ENCODE data around the gene SFXN2.
A peak's percentile ranks its signal among the peaks of the same experiment; 100 is the strongest.
"Not testable (repeated sequence)": the region's sequence is repeated elsewhere in the genome, so short reads cannot be mapped to it uniquely, and the experiment has no call there.

Gene SFXN2

DNA sequence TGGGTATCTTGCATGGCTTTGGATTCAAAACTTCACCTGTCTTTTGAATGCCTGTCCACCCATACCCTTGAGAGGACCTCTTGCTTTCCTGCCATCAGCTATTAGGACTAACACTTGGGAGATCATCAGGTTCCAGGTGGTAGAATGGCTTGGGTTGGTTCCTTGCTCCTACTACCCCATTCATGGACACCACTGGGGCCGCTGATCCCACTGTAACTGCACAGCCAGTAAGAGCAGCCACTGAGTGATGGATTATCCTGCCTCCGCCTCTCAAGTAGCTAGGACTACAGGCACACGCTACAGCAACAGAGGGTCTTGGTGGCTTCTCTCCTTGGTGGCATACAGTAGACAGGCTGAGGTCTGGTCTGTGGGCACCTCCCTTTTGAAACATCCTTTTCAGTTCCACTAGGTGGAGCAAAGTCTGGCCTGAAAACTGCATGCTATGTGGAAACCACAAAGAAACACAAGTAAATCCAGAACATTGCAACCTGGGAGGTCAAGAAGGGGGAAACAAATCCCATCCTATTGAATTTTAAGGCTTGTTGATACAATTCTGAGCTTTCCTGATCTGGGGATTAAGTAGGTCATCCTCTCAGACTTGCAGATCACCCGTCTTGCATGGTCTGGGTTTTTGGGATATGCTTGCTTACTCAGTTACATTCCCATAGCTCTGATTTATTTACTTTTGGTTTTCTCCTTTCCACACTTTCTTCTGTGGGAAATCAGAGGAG, 38.7 kb downstream of the SFXN2 start:
- no peak for DNase-seq (ENCODE audit: low read depth in 2 of 2)

GRCh38 chr10:102753718-102754117, 39.3 kb downstream of the SFXN2 start:
- no peak for DNase-seq (ENCODE audit: low read depth in 2 of 2)

DNA sequence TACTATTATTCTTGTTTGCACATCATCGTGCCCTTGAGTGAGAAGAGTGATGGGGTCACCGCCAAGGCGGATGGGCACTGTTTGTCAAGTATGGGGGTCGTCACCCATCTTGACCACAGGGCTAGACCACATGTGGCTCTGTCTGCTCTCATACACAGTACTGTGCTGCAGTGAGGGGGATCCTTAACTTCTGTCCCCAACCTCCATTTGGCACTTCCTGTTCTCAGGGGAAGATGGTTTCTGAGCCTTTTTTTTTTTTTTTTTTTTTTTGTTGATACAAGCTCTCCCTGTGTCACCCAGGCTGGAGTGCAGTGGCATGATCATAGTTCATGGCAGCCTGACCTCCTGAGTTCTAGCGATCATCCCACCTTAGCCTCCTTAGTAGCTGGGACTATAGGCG, 42.9 kb downstream of the SFXN2 start:
- no peak for DNase-seq (ENCODE audit: low read depth in 2 of 2)

DNA sequence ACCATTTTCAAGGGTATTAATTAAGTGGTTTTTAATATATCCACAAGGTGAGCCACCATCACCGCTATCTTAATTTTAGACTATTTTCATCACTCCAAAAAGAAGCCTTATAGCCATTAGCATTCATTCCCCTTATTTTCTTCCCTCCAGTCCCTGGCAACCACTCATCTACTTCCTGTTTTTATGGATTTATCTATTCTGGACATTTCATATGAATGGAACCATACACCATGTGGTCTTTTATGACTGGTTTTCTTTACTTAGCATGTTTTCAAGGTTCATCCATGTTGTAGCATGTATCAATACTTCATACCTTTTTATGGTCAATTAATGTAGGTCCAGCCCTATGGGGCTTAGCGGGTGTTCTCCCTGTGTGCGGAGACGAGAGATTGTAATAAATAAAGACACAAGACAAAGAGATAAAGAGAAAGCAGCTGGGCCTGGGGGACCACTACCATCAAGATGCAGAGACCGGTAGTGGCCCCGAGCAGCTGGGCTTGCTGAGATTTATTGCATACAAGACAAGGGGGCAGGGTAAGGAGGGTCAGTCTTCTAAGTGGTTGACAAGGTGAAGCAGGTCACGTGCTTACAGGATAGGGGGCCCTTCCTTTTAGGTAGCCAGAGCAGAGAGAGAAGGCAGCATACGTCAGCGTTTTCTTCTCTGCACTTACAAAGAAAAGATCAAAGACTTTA, 44.0 kb downstream of the SFXN2 start:
- no peak for DNase-seq (ENCODE audit: low read depth in 2 of 2)

- DNase-seq (ENCODE audit: low read depth in 2 of 2): not testable (repeated sequence)
Observed at GRCh38 chr10:102758933-102759262, 44.5 kb downstream of the SFXN2 start.

- no peak for DNase-seq (ENCODE audit: low read depth in 2 of 2)
Observed at GRCh38 chr10:102759497-102760210, 45.2 kb downstream of the SFXN2 start.

GRCh38 chr10:102761981-102762380, 47.5 kb downstream of the SFXN2 start:
- DNase-seq (ENCODE audit: low read depth in 2 of 2): no peak

- no peak for DNase-seq (ENCODE audit: low read depth in 2 of 2)
Observed at GRCh38 chr10:102762401-102763015, 48.1 kb downstream of the SFXN2 start.

GRCh38 chr10:102763037-102763607, 48.7 kb downstream of the SFXN2 start:
- DNase-seq (ENCODE audit: low read depth in 2 of 2): no peak

GRCh38 chr10:102764470-102765161, 50.2 kb downstream of the SFXN2 start:
- peak in 1 of 2 donors; percentile 8 for DNase-seq (ENCODE audit: low read depth in 2 of 2)

GRCh38 chr10:102765336-102765735, 50.9 kb downstream of the SFXN2 start:
- no peak for DNase-seq (ENCODE audit: low read depth in 2 of 2)

DNA sequence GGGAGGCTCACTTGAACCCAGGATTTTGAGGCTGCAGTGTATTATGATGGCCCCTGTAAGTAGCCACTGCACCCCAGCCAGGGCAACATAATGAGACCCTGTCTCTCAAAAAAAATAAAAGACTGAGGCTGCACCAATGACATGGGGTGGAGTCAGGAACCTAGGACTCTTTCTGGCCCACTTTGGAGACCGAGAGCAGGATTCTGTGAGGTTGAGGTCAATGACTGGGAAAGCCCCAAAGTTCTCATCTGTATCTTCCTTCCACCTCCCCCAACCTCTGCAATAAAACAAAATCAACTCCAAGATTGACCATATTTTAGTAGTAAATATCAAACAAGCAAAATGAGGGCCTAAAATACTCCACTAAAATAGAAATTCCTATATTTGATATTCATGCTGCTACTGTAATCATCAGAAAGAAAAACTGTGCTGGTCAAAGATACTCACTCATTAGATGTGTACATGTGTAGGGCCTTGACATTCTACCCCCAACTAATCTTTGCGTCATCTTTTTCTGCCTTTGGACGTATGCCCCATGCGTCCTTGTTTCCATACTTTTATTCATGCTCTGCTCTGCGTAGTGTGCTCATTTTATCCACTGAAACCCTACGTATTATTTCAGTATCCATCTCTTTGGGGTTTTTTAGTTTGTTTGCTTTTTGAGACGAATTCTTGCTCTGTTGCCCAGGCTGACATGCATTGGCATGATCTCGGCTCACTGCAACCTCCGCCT, 53.2 kb downstream of the SFXN2 start:
- no peak for DNase-seq (ENCODE audit: low read depth in 2 of 2)

GRCh38 chr10:102769375-102770107, 55.1 kb downstream of the SFXN2 start:
- DNase-seq (ENCODE audit: low read depth in 2 of 2): no peak

DNA sequence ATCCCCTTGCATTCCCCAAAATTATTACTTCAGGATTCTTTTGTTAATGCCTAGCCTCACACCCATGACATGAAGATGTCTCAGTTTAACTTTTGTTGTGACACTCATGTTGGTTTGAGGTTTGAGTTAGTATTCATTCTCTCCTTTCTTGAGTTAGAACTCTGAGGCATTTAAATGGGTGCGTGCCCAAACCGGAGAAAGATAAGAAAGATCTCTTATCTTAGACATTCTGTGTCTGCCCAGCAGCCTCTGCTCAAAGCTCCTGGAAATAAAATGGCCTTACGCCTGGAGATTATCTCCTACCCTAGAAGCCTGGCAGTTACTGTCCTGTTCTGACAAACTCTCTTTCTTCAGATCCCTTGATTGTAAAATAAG, 55.7 kb downstream of the SFXN2 start:
- DNase-seq (ENCODE audit: low read depth in 2 of 2): no peak

- DNase-seq (ENCODE audit: low read depth in 2 of 2): no peak
Observed at GRCh38 chr10:102770792-102771191, 56.4 kb downstream of the SFXN2 start.

GRCh38 chr10:102773320-102773719, 58.9 kb downstream of the SFXN2 start:
- DNase-seq (ENCODE audit: low read depth in 2 of 2): no peak

GRCh38 chr10:102773986-102774385, 59.5 kb downstream of the SFXN2 start:
- DNase-seq (ENCODE audit: low read depth in 2 of 2): no peak

GRCh38 chr10:102775201-102775934, 60.9 kb downstream of the SFXN2 start:
- no peak for DNase-seq (ENCODE audit: low read depth in 2 of 2)

- DNase-seq (ENCODE audit: low read depth in 2 of 2): no peak
Observed at GRCh38 chr10:102775935-102776669, 61.7 kb downstream of the SFXN2 start.
